T-helper 2 cell treated with Interferon-gamma antibody and Interleukin-4, amounts not matched to agents 5 μg/mL and 100 μg/mL, for 36 hours (primary cell): ENCODE results near the gene ELFN2.

Source experiments
- DNase-seq: peaks from one replicate; pipeline ENCODE4 v3.0.0; 2021; ENCODE audit warnings: low spot score
- H3K27ac Mint-ChIP-seq: one replicate; pipeline ENCODE4 v1.8.0; 2021; ENCODE audit warnings: mild to moderate bottlenecking, mixed read lengths
- H3K27me3 Mint-ChIP-seq: one replicate; pipeline ENCODE4 v1.8.0; 2021; ENCODE audit warnings: low read depth, mixed read lengths
- H3K36me3 Mint-ChIP-seq: one replicate; pipeline ENCODE4 v1.8.0; 2021; ENCODE audit warnings: low read depth, mixed read lengths
- H3K4me1 Mint-ChIP-seq: one replicate; pipeline ENCODE4 v1.8.0; 2021; ENCODE audit warnings: low read depth, mixed read lengths
- H3K4me3 Mint-ChIP-seq: one replicate; pipeline ENCODE4 v1.8.0; 2022; ENCODE audit warnings: mild to moderate bottlenecking, moderate library complexity, mixed read lengths
- H3K9me3 Mint-ChIP-seq: one replicate; pipeline ENCODE4 v1.8.0; 2021; ENCODE audit warnings: mixed read lengths

ELFN2 gene

DNA sequence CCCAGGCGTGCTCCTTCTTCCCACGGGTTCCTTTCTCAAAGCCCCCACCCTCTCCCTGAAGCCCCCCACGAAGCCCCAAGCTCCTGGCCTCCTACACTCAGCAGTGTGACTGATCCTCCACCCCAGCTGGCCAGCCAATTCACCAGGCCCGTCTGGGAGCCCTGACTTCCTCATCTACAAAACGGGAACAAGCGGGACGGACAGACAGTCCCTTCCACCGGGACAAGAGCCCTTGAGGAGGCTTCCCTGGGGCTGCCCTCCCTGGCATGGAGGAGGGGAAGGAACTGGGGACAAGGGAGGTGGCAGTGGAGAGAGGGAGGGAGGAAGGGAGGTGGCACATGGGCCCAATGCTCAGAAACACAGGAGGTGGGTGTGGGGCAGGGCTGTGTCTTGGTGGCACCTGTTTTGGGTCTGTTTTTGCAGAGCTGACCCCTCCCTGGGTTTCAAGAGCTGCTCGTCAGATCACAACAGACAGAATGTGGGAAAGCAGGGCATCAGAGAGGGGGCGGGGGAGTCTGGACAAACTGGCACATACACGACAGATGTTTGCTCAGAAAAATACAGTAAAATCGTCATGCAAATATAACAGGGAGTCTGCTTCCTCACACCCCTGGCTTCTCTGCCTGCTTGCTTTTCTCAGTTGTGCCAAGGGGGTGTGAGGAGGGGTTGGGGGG is 56.8 kb downstream of the ELFN2 start:
- no peak for DNase-seq
- no peak overlapping the region for H3K27ac Mint-ChIP-seq
- no peaks in the 10 kb centered on the region for H3K4me1 Mint-ChIP-seq
- H3K36me3 Mint-ChIP-seq, result no peaks in the 10 kb centered on the region
- no peak overlapping the region for H3K4me3 Mint-ChIP-seq
- H3K9me3 Mint-ChIP-seq, result no peaks in the 10 kb centered on the region
- no peaks in the 10 kb centered on the region for H3K27me3 Mint-ChIP-seq

DNA sequence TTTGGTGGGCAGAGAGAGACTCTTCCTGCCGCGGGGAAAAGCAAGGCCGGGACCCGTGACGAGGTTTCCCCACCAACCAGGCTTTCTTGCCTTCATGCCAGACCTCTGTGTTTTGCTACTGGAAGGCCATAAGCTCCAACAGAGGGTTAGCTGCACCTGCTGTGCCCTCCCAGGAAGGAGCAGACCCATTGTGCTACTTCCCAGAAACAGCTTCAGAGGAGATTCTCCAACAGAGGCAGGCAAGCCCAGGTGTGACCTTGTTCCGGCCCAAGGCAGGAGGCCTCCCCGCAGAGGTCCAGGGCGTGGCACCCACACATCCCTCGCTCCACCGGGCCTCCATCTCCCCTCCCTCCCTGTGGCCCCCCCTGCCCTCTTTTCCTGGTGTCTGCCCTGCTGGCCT is 57.8 kb downstream of the ELFN2 start:
- no peaks in the 10 kb centered on the region for H3K9me3 Mint-ChIP-seq
- no peaks in the 10 kb centered on the region for H3K36me3 Mint-ChIP-seq
- H3K4me3 Mint-ChIP-seq, result no peak overlapping the region
- no peaks in the 10 kb centered on the region for H3K27me3 Mint-ChIP-seq
- H3K27ac Mint-ChIP-seq, result no peak overlapping the region
- no peak for DNase-seq
- H3K4me1 Mint-ChIP-seq, result no peaks in the 10 kb centered on the region

DNA sequence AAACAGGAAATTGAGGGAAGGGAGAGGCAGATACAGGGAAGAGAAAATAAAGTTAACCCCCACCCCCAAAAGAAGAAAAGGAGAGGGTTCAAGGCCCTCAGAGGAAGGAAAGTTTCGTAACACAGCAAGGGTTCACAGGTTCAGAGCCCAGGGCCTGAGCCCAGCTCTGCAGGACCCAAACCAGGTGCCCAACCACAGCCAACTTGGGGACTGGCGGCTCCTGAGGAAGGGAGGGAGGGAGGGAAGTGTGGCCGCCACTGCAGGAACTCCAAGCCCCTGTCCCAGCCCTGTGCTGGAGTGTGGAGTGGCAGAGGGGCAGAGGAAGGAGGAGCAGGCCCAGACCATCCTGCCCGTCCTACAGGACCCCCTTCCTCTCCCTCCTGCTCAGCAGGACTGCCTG is 59.2 kb downstream of the ELFN2 start:
- H3K27ac Mint-ChIP-seq, result no peak overlapping the region
- no peaks in the 10 kb centered on the region for H3K36me3 Mint-ChIP-seq
- no peak for DNase-seq
- H3K27me3 Mint-ChIP-seq, result no peaks in the 10 kb centered on the region
- H3K9me3 Mint-ChIP-seq, result no peaks in the 10 kb centered on the region
- H3K4me3 Mint-ChIP-seq, result no peak overlapping the region
- H3K4me1 Mint-ChIP-seq, result no peaks in the 10 kb centered on the region

DNA sequence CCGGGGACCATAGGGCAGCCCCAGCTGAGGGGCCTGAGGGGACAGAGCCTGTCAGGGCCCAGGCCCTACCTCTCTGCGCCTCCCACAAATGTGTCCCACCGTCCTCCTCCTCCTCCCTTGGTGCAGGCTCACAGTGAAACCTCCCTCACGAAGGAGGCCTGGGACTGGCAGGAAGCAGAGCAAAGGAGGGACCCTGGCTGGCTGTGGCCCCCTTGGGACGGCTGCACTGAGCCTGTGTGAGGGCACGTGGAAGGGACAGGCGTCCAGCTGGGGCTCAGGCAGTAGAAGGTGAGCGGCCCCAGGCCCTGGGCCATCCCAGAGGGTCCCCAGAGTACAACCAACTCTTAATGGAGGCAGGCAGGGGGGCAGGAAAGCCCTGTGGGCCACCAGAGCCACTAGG is 60.7 kb downstream of the ELFN2 start:
- Mint-ChIP-seq H3K27me3 (no peaks in the 10 kb centered on the region), H3K36me3 (no peaks in the 10 kb centered on the region), H3K4me1 (peaks cover 2% of the 10 kb centered on the region), H3K9me3 (no peaks in the 10 kb centered on the region), H3K27ac (no peak overlapping the region), H3K4me3 (no peak overlapping the region)
- DNase-seq, result no peak

DNA sequence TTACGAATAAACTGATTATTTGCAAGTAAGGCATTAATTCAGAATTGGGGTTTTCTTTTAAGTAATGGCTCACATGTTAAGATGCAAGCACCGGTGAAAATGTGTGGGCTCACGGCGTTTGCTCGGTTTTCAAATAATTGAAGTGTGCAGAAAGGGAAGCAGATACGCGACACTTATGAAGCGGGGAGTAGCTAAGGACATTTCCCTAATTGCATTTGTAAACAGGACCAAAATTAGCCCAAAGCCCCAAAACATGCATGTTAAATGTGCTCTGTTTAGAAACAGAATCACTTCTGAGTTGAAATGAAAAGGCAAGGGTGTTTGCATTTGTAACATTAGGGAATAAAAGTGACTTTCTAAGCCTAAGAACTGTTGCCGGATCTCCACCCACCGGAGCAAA is 61.3 kb downstream of the ELFN2 start:
- Mint-ChIP-seq H3K27me3 (no peaks in the 10 kb centered on the region), H3K4me1 (peaks cover 6% of the 10 kb centered on the region), H3K4me3 (no peak overlapping the region), H3K27ac (no peak overlapping the region), H3K9me3 (no peaks in the 10 kb centered on the region), H3K36me3 (no peaks in the 10 kb centered on the region)
- no peak for DNase-seq

DNA sequence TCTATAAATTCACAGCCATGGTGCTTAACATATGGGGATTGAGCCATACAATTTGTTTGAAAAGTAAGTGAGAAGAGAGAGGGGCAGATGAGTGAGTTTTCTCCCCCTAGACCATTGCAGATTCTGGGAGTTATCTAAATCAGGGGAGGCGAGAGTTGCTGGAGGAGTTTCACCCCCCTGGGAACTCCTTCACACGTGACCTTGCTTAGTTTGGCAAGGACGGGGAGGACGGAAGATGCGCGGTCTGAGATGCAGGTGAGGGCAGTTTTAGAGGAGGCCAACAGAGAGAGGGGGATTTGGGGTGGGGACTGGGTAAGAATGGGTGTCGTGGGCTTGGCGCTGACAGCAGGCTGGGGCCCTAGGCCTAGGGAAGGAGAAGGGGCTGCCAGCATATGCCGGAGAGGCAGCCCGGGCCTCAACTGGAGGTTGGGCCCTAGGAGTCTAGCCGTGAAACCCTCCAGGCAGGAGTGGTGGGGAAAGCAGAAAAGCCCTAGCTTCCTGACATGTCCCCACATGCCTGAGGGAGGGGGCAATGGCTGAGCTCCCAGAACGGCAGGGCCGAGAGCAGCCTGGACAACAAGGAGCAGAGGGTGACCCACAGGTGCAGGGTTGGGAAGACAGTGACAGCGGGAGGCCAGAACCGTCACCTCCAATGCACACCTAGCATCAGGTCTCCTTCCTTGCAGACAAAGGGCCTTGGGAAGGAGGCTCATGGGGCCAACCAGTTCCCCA is 63.9 kb downstream of the ELFN2 start:
- H3K36me3 Mint-ChIP-seq, result no peaks in the 10 kb centered on the region
- DNase-seq, result no peak
- H3K4me1 Mint-ChIP-seq, result peaks cover 6% of the 10 kb centered on the region
- no peak overlapping the region for H3K27ac Mint-ChIP-seq
- H3K9me3 Mint-ChIP-seq, result no peaks in the 10 kb centered on the region
- H3K27me3 Mint-ChIP-seq, result no peaks in the 10 kb centered on the region
- H3K4me3 Mint-ChIP-seq, result no peak overlapping the region

DNA sequence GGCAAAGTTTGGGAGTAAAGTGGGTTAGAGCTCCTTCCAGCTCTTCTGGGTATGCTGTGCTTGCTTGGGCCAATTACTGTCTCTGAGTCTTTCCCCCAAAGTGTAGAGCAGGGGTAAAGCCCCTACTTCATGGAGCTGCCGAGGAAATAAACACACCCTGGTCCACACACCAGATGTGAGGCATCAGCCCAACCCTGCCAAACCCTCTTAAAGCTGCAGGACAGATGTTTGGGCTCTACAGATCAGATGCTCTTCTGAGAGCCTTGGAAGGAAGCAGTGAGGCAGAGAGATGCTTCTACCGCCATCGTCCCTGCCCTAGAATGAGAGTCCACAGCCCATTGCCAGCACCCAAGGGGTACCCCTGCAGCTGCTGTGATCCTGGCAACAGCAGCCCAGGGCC is 64.7 kb downstream of the ELFN2 start:
- Mint-ChIP-seq H3K9me3 (no peaks in the 10 kb centered on the region), H3K27ac (no peak overlapping the region), H3K4me3 (no peak overlapping the region), H3K4me1 (peaks cover 6% of the 10 kb centered on the region), H3K27me3 (no peaks in the 10 kb centered on the region), H3K36me3 (no peaks in the 10 kb centered on the region)
- no peak for DNase-seq

DNA sequence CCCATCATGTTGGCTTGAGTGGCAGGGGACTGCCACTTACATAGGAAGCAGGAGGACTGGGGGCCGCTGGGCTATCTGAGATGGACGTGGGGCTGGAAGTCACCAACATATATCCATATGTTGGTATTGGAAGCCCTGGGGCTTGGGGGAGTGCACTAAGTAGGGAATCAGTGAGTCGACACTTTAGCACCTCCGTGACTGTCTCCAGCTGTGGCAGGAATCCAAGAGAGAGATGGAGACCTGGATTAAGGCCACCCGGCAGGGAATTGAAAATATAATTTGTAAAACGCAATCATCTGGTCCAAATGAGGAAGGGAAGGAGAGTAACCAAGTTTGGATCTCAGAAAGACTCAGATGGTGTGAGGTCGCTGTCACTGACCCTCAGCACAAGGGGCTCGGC is 68.4 kb downstream of the ELFN2 start:
- no peak overlapping the region for H3K4me3 Mint-ChIP-seq
- no peaks in the 10 kb centered on the region for H3K27me3 Mint-ChIP-seq
- DNase-seq, result no peak
- H3K36me3 Mint-ChIP-seq, result no peaks in the 10 kb centered on the region
- no peaks in the 10 kb centered on the region for H3K9me3 Mint-ChIP-seq
- H3K27ac Mint-ChIP-seq, result no peak overlapping the region
- peaks cover 6% of the 10 kb centered on the region for H3K4me1 Mint-ChIP-seq

DNA sequence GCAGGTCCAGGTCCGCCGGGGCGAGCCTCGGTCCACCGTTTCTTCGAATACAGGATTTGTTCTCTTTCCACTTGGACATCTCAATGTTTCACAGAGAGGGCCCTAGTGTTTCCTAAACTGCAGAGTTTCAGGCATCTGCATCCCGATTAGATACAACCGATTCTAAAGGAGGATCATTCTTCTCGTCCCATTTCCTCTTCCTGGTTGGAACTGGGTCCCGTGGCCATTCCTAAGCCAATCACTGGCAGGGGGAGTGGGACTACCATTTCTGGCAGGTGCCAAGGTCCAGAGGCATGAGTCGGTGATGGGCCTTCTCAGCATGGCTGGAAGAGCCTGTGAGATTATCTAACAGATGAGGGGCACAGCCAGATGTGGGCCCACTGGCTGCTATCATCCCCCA is 68.9 kb downstream of the ELFN2 start:
- Mint-ChIP-seq H3K4me3 (no peak overlapping the region), H3K27me3 (no peaks in the 10 kb centered on the region)

DNA sequence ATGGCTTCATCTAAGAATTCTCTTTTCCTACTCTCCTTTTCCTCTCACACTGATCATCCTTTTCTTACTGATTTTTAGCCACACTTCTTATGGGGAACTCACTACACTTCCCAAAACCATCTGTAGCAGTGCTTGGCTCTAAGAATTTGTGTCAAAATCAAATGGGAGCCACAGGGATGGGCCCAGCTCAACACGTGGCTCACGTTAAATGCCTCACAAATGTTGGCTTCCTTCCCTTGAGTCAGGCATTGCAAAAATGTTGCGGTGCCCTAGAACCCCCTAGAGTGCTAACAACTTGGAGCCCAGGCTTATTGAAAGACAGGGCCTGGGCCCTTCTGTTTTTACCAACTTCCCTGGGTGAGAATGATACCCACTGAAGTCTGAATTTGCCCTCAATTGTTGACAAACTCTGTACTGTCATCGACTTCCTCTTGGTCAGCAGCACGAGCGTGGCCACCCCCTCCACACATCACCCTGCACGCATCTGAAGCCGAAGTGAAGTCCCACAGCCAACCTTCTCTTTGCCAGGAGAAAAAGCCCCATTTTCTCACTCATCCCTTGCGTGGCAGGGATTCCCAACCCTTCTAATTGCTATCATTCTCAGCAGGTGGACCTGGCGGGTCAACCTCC is 69.7 kb downstream of the ELFN2 start:
- DNase-seq, result no peak
- Mint-ChIP-seq H3K9me3 (no peaks in the 10 kb centered on the region), H3K36me3 (no peaks in the 10 kb centered on the region), H3K4me1 (peaks cover 6% of the 10 kb centered on the region), H3K4me3 (no peak overlapping the region), H3K27me3 (no peaks in the 10 kb centered on the region), H3K27ac (no peak overlapping the region)

More for the DNA sequence above, 68.9 kb downstream of the ELFN2 start:
- Mint-ChIP-seq H3K4me1 (peaks cover 6% of the 10 kb centered on the region), H3K36me3 (no peaks in the 10 kb centered on the region), H3K9me3 (no peaks in the 10 kb centered on the region), H3K27ac (no peak overlapping the region)
- no peak for DNase-seq

DNA sequence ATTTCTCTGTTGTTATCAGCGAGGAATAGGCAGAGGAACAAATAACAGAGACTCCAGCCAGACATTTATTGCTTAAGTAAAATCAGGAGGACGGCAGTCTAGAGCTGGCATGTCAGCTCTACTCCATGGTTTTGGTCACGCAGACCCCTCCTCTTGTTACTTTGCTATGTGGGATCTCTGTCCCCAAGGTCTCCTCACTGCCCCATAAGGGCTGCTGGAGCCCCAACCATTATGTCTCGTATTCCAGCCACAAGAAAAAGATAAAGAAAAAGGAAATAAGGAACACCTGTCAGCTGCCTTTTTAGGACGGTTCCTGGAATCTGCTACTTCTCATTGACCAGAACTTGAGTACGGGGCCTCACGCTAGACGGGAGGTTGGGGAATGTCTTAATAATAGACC is 70.4 kb downstream of the ELFN2 start:
- no peaks in the 10 kb centered on the region for H3K9me3 Mint-ChIP-seq
- H3K27me3 Mint-ChIP-seq, result no peaks in the 10 kb centered on the region
- H3K36me3 Mint-ChIP-seq, result no peaks in the 10 kb centered on the region
- H3K4me3 Mint-ChIP-seq, result no peak overlapping the region
- no peak overlapping the region for H3K27ac Mint-ChIP-seq
- H3K4me1 Mint-ChIP-seq, result peaks cover 6% of the 10 kb centered on the region
- no peak for DNase-seq

DNA sequence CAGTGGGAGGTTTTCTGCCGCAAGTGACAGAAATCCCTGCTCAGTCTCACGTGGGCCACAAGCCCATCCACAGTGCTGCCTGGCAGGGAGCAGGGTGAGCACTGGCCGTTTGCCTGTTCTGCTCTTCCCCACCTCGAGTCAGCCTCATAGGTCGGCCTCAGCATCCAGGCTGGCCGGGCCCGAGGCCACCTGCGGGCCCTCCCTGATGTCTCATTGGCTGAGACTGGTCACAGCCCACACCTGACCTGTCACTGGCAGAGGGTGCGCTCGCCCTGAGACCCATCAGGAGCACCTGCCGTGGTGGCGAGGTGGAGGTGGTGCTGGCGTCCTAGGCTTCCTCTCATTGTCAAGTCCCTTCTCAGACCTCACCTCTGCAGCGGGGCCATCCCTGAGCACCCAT is 72.1 kb downstream of the ELFN2 start:
- Mint-ChIP-seq H3K4me3 (no peak overlapping the region), H3K4me1 (no peaks in the 10 kb centered on the region), H3K36me3 (no peaks in the 10 kb centered on the region), H3K9me3 (no peaks in the 10 kb centered on the region), H3K27ac (no peak overlapping the region), H3K27me3 (no peaks in the 10 kb centered on the region)
- DNase-seq, result no peak

DNA sequence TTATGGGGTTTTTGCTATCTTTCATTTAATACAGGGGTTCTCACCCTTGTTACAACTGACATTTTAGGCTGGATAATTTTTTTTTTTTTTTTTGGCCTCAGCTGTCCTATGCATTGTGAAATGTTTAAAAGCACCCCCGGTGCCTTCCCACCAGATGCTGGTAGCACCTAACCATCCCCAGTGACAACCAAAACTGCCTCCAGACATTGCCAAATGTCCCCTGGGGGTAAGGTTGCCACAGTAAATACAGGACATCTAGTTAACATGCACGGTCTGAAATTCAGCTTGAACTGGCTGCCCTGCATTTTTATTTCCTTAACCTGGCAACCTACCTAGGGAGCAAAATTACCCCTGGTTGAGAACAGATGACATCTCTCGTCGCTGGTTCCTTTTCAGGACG is 72.6 kb downstream of the ELFN2 start:
- Mint-ChIP-seq H3K4me3 (no peak overlapping the region), H3K27me3 (no peaks in the 10 kb centered on the region), H3K4me1 (no peaks in the 10 kb centered on the region), H3K36me3 (no peaks in the 10 kb centered on the region), H3K27ac (no peak overlapping the region), H3K9me3 (no peaks in the 10 kb centered on the region)
- no peak for DNase-seq

DNA sequence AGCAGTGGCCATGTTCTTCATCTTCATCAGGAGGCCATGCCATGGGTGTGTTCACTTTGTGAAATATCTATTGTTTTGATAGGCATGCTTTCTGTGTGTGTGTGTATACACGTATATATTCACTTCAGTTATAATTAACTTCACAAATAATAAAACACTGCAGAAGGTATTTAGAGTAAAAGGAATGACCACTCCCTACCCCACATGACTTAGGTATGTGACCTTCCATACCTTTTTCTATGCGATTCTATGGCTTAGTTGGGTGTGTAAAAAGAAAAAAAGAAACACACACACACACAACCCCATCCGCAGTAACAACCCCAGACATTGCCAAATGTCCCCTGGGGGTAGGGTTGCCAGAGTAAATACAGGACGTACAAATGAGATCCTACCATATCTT is 73.0 kb downstream of the ELFN2 start:
- H3K36me3 Mint-ChIP-seq, result no peaks in the 10 kb centered on the region
- H3K4me1 Mint-ChIP-seq, result no peaks in the 10 kb centered on the region
- no peaks in the 10 kb centered on the region for H3K9me3 Mint-ChIP-seq
- H3K4me3 Mint-ChIP-seq, result no peak overlapping the region
- H3K27me3 Mint-ChIP-seq, result no peaks in the 10 kb centered on the region
- no peak for DNase-seq
- H3K27ac Mint-ChIP-seq, result no peak overlapping the region
